Thyroid gland (tissue), 4 donors: Measurements from ENCODE around the gene CGRRF1. TPM values are rescaled to one million over a fixed set of nuclear protein-coding genes. Genes with fewer than 3 reads are reported as not detected.

Source experiments
- DNase-seq, 2 donors: peaks; one replicate each; pipeline ENCODE4 v3.0.0-alpha.2; 2019
- H3K27ac ChIP-seq, 3 donors: fragments of 200-600 bp; sonication (generic); 1 replicate in 2 of 3; 2 replicates in 1 of 3; pipeline ENCODE4 v1.5.1; 2016 to 2019; ENCODE audit warnings: mild to moderate bottlenecking in 1 of 3, moderate library complexity in 1 of 3
- H3K27me3 ChIP-seq: fragments of 200-600 bp; sonication (generic); one replicate; pipeline ENCODE4 v1.5.1; 2019
- H3K36me3 ChIP-seq, 2 donors: fragments of 200-600 bp; sonication (generic); one replicate each; pipeline ENCODE4 v1.5.1; 2016 to 2019
- H3K4me1 ChIP-seq, 2 donors: fragments of 200-600 bp; sonication (generic); one replicate each; pipeline ENCODE4 v1.5.1; 2017 to 2019
- H3K4me3 ChIP-seq, 3 donors: fragments of 200-600 bp; sonication (generic); replicated peaks in 1 of 3; 1 replicate in 2 of 3; 2 replicates in 1 of 3; pipeline ENCODE4 v1.5.1; 2016; ENCODE audit warnings: mild to moderate bottlenecking in 1 of 3
- H3K9me3 ChIP-seq: fragments of 200-600 bp; sonication (generic); one replicate; pipeline ENCODE4 v1.5.1; 2017
- POLR2A ChIP-seq, 2 donors: fragments of 450-650 bp; IDR thresholded peaks; one replicate each; pipeline ENCODE4 v1.6.1; 2017; ENCODE audit warnings: antibody characterized with exemption in 2 of 2, mild to moderate bottlenecking in 2 of 2, moderate library complexity in 1 of 2
- WGBS, 2 donors: methylation state at CpG; one replicate each; pipeline ENCODE4 v1.1.5; 2017; 5-methylcytosine and 5-hydroxymethylcytosine counted together
- intact Hi-C: fragments of 100-400 bp; cut with DNase I; formaldehyde crosslinking; loops from one replicate; pipeline ENCODE4 v1.15.1; 2023
- total RNA-seq, 4 donors: library from RNA; depleted of rRNA; stranded (reverse); fragments of >200 nt; gene quantifications; one replicate each; pipeline ENCODE4 v1.2.3, GENCODE V29; 2016
- TF ChIP-seq, protein P1 (sequence below), 6 experiments: fragments of 200-600 bp in 3 of 6; fragments of 450-650 bp in 3 of 6; sonication (generic) in 3 of 6; IDR thresholded peaks; one replicate each; pipeline ENCODE4 v1.5.1; 2016 to 2019; ENCODE audit warnings: antibody characterized with exemption in 6 of 6, mild to moderate bottlenecking in 2 of 6, inconsistent platforms in 1 of 6, moderate library complexity in 1 of 6

Gene CGRRF1
- total RNA-seq, 4 donors from 2014 or later = 21.7 to 42.6 (median 25.8) TPM

DNA sequence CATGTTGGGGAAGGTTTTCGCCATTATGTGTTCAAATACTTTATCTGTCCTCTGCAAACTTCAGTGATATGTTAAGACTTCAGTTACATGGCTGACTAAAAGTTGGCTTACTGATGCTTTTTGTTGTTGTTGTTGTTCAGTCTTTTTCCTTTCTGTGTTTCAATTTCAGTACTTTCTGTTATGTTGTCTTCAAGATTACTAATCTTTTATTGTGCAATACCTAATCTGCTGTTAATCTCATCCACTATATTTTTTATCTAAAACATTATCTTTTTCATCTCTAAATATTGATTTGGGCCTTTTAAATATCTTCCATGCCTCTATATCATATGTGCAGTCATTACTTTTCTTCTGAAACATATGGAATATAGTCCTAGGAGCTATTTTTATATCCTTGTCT lies 7.0 kb downstream of the CGRRF1 start:
- no peaks in the 10 kb centered on the region for H3K27me3 ChIP-seq
- H3K27ac ChIP-seq = no peak overlapping the region
- H3K9me3 ChIP-seq = no peaks in the 10 kb centered on the region
- no peaks in the 10 kb centered on the region for H3K36me3 ChIP-seq
- TF ChIP-seq, protein P1, sequence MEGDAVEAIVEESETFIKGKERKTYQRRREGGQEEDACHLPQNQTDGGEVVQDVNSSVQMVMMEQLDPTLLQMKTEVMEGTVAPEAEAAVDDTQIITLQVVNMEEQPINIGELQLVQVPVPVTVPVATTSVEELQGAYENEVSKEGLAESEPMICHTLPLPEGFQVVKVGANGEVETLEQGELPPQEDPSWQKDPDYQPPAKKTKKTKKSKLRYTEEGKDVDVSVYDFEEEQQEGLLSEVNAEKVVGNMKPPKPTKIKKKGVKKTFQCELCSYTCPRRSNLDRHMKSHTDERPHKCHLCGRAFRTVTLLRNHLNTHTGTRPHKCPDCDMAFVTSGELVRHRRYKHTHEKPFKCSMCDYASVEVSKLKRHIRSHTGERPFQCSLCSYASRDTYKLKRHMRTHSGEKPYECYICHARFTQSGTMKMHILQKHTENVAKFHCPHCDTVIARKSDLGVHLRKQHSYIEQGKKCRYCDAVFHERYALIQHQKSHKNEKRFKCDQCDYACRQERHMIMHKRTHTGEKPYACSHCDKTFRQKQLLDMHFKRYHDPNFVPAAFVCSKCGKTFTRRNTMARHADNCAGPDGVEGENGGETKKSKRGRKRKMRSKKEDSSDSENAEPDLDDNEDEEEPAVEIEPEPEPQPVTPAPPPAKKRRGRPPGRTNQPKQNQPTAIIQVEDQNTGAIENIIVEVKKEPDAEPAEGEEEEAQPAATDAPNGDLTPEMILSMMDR (IDR thresholded peaks at IDR 0.05) = no peak
- no peak for TF ChIP-seq POLR2A (IDR thresholded peaks at IDR 0.05)
- no peak overlapping the region for H3K4me3 ChIP-seq
- 100% methylated on average over 1 of the region's 1 CpG for WGBS, 2 donors
- DNase-seq = no peak
- intact Hi-C loops = no loop called here
- peaks cover 6 to 11% of the 10 kb centered on the region in 2 donors for H3K4me1 ChIP-seq

DNA sequence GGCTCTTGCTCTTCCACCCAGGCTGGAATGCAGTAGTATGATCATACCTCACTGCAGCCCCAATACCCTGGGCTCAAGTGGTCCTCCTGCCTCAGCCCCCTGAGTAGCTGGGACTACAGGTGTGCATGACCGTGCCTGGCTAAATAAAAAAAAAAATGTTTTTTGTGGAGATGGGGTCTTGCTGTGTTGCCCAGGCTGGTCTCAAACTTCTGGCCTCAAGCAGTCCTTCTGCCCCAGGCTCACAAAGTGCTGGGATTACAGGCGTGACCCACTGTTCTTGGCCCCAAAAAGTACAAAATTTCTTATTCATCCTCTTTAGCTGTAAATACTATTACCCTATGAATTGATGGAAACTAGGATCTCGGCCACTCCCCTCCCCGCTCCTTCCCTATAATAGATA lies 14.7 kb downstream of the CGRRF1 start:
- H3K9me3 ChIP-seq = no peaks in the 10 kb centered on the region
- DNase-seq = no peak
- H3K27me3 ChIP-seq = no peaks in the 10 kb centered on the region
- H3K36me3 ChIP-seq = peaks cover 7 to 22% of the 10 kb centered on the region in 2 donors
- H3K27ac ChIP-seq = no peak overlapping the region
- TF ChIP-seq, protein P1 (IDR thresholded peaks at IDR 0.05) = no peak
- no peak for TF ChIP-seq POLR2A (IDR thresholded peaks at IDR 0.05)
- no peak overlapping the region for H3K4me3 ChIP-seq
- H3K4me1 ChIP-seq = no peaks in the 10 kb centered on the region
- intact Hi-C loops = no loop called here
- 91 to 96% methylated on average over 4 of the region's 4 CpGs for WGBS, 2 donors

DNA sequence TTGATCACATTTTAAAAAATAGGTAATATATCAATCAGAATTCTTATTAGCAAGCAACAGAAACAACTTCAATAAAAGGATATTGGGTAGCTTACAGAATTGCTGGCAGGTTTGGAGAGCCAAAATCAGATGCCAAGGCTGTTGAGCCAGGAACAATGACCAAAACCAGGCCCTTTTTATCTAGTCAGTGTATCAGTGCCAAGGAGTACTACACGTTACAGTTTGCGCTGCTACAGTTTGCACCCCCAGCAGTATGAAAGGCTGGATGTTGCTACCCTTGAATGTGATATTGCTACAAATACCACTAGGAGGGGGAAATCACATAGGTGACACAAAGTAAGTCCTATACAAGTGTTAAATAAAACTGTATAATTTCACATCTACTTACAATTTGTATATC lies 19.3 kb downstream of the CGRRF1 start:
- Histone ChIP-seq H3K27ac (no peak overlapping the region), H3K36me3 (peaks cover 2 to 13% of the 10 kb centered on the region in 2 donors)
- WGBS, 2 donors = 87 to 89% methylated on average over 2 of the region's 2 CpGs

DNA sequence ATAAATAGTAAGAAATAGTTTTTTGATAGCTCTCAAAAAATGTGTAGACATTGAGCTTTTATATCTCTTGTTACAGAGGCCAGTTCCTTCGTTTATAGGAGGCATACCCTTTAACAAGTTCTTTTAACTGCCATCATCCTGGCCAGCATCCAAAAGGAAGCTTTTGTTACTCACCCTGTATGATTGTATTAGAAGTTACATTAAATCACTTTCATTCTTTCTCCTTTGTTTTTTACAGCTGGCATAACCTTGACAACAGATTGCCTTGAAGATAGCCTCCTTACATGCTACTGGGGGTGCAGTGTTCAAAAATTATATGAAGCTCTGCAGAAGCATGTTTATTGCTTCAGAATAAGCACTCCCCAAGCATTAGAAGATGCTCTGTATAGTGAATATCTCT lies 20.1 kb downstream of the CGRRF1 start:
- no peaks in the 10 kb centered on the region for H3K27me3 ChIP-seq
- no peak for DNase-seq
- 70 to 73% methylated on average over 1 of the region's 1 CpG for WGBS, 2 donors
- no peaks in the 10 kb centered on the region for H3K9me3 ChIP-seq
- intact Hi-C loops = no loop called here
- H3K27ac ChIP-seq = no peak overlapping the region
- H3K4me3 ChIP-seq = no peak overlapping the region
- TF ChIP-seq POLR2A (IDR thresholded peaks at IDR 0.05) = no peak
- TF ChIP-seq, protein P1 (IDR thresholded peaks at IDR 0.05) = no peak
- H3K36me3 ChIP-seq = peaks cover 0 to 7% of the 10 kb centered on the region in 2 donors
- H3K4me1 ChIP-seq = no peaks in the 10 kb centered on the region

More for the DNA sequence above, 19.3 kb downstream of the CGRRF1 start:
- Histone ChIP-seq H3K4me1 (no peaks in the 10 kb centered on the region), H3K4me3 (no peak overlapping the region), H3K27me3 (no peaks in the 10 kb centered on the region), H3K9me3 (no peaks in the 10 kb centered on the region)
- no peak for DNase-seq
- TF ChIP-seq, protein P1 (IDR thresholded peaks at IDR 0.05) = no peak
- no peak for TF ChIP-seq POLR2A (IDR thresholded peaks at IDR 0.05)
- intact Hi-C loops = no loop called here

DNA sequence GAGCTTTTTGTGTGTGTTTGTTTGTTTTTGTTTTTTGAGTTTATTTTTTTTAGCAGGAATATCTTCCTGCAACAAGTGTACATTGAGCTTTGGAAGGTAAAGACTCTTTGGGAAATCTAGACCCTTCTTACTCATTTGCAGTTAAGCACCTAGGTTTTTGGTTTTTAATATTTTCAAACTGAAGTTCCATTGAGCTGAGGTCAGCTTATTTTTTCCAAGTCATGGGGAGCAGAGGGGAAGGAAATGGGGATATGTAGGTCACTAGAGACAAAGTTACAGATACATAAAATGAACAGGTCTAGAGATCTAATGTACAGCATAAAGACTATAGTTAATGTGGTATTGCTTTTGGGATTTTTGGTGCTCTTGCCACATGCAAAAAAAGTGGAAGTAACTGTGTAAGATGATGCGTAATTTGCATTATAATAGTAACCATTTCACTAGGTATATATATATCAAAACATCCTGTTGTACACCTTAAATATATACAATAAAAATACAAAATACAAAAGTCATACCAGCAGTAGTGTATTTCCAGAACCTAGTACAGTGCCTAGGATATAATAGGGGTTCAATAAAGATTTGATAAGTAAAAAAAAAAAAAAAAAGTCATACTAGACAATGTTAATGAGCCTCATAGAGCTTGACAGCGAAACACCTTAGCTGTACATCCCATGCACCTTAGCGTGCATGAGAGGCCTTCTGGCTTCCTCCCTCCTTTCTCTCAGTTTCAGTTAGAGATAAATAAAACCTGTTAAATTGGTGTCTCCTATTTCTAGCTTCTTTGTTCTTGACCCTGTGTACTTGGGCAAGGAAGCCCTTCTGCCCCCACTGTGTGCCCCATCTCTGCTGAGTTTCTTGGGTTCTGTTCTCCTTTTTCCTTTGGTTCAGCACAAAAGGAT lies 22.7 kb downstream of the CGRRF1 start:
- intact Hi-C loops = no loop called here
- 97 to 99% methylated on average over 3 of the region's 3 CpGs for WGBS, 2 donors
- TF ChIP-seq POLR2A (IDR thresholded peaks at IDR 0.05) = no peak
- TF ChIP-seq, protein P1 (IDR thresholded peaks at IDR 0.05) = no peak
- Histone ChIP-seq H3K36me3 (peaks cover 0 to 3% of the 10 kb centered on the region in 2 donors), H3K4me3 (no peak overlapping the region), H3K27ac (no peak overlapping the region), H3K27me3 (no peaks in the 10 kb centered on the region), H3K9me3 (no peaks in the 10 kb centered on the region), H3K4me1 (no peaks in the 10 kb centered on the region)
- no peak for DNase-seq
